GM19043 (cell line): ENCODE measurements around the gene RMND1.
A peak's percentile ranks its signal among the peaks of the same experiment; 100 is the strongest.

Experiments
- ATAC-seq: cut with Tn5 transposase; IDR thresholded peaks from one replicate; pipeline ENCODE4 v1.9.1; 2021; ENCODE audit warnings: low read depth; ENCODE audit not compliant: unreplicated experiment

RMND1 gene, protein sequence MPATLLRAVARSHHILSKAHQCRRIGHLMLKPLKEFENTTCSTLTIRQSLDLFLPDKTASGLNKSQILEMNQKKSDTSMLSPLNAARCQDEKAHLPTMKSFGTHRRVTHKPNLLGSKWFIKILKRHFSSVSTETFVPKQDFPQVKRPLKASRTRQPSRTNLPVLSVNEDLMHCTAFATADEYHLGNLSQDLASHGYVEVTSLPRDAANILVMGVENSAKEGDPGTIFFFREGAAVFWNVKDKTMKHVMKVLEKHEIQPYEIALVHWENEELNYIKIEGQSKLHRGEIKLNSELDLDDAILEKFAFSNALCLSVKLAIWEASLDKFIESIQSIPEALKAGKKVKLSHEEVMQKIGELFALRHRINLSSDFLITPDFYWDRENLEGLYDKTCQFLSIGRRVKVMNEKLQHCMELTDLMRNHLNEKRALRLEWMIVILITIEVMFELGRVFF

DNA sequence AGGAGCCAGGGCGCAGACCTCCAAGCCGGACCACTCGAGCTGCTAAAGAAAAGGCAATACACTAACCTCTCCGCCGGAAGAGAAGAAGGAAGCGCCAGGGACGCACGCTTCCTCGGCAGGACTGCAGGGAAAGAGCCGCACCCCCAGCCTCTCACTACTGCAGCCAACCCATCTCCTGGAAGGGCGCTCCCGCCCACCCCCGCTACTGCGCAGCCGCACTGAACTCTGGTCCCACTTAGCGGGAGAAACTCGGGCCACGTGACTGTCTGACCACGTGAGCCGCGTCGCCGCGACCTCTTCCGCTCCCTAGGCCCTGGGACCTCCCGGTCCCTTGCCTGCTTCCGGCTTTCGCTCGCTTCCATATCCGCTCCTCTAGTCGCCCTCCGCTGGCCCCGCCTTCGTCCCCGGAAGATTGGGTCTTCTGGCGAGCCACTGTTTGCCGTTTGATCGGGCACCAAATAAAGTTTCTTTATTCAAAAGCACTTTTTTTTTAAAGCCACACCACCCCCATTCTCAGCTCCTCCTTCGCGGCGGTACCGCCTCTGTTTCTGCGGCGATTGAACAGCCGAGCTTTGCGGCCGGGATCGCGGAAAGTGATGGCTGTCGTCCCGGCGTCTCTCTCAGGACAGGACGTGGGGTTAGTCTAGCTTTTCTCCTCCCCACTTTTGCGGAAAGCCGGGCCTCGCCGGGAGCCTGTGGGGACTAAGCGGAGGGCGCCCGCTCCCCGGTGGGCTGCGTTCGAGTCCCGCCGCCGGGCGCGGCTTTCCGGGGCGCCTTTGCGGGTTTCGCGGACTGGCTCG lies at the start of gene RMND1:
RMND1 (minus strand) TSS at position 177 of the 800 bp plus-strand sequence. CDS start 6,315 bp downstream, outside the sequence.
- peak; percentile 96 for ATAC-seq

DNA sequence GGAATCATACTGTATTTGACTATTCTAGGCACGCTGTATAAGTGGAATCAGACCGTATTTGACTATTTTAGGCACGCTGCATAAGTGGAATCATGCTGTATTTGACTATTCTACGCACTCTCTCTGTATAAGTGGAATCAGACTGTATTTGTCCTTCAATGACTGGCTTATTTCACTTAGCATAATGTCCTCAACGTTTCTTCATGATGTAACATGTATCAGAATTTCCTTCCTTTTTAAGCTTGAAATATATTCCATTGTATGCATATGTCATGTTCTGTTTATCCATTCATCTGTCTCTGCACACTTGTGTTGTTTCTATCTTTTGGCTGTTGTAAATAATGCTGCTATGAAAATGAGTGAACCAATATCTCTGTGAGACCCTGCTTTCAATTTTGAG lies 47.6 kb upstream of the RMND1 start:
- ATAC-seq: no peak

DNA sequence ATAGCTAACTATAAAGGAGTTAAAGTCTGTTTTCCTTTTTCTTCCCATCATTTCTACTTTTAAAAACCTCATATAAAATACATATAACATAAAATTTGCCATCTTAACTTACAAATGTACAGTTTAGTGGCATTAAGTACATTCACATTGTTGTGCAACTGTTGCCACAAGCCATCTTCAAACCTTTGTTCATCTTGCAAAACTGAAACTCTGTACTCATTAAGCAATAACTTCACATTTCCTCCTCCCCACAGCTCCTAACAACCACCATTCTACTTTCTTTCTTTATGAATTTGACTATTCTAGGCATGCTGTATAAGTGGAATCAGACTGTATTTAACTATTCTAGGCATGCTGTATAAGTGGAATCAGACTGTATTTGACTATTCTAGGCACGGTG lies 46.4 kb upstream of the RMND1 start:
- peak; percentile 57 for ATAC-seq

DNA sequence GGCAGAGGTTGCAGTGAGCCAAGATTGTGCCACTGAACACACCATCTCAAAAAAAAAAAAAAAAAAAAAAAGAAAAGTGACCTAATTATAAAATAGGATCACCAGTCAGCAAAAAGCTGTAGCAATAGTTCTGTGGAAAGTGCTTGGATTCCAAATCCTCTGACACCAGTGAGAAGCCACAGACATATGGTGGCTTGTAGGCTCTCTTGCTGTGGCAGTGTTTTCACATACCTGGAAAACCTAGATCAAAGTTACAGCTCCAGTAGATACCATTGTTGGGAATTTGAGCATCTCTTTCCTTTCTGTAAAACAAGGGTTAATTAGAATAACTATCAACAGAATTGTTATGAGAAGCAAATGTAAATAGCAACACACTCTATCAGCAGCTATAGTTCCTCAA lies 46.0 kb upstream of the RMND1 start:
- ATAC-seq: no peak

GRCh38 chr6:151495380-151495779 lies 43.5 kb upstream of the RMND1 start:
- no peak for ATAC-seq

GRCh38 chr6:151494936-151495320 lies 43.0 kb upstream of the RMND1 start:
- no peak for ATAC-seq

DNA sequence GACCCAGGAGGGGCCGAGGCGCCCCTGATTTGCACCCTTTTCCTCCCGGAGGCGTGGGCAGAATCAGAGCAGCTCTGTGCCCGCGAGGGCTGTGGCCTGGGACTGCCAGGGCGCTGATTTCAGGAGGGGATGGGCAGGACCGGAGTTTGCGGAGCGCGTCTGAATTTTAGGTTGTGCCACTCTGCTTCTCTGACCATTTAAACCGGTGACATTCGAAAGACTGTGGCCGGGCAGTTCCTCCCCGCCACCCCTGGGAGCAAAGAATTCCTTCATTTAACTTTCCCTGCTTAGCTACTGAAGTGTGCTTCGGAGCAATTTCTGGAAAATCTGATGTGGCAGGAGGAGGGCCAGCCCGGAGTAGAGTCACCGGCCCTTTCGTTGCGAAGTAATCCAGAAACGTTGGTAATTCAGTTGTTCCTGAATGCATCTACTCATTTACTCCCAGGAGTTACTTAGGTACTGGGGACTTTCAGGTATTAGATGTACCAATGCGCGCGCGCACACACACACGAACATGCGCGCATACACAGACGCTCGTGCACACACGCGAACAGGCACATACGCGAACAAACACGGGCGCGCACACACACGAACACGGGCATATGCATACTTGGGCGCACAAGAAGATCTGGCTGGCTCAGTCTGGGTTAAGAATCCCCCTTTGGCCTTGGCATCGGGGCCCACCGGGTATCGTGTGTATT lies 42.5 kb upstream of the RMND1 start:
- no peak for ATAC-seq

GRCh38 chr6:151493804-151494234 lies 41.9 kb upstream of the RMND1 start, which contains the start of gene CCDC170:
Gene CCDC170 (plus strand): TSS chr6:151494017. CDS start chr6:151494129, 112 bp downstream.
- ATAC-seq: no peak

DNA sequence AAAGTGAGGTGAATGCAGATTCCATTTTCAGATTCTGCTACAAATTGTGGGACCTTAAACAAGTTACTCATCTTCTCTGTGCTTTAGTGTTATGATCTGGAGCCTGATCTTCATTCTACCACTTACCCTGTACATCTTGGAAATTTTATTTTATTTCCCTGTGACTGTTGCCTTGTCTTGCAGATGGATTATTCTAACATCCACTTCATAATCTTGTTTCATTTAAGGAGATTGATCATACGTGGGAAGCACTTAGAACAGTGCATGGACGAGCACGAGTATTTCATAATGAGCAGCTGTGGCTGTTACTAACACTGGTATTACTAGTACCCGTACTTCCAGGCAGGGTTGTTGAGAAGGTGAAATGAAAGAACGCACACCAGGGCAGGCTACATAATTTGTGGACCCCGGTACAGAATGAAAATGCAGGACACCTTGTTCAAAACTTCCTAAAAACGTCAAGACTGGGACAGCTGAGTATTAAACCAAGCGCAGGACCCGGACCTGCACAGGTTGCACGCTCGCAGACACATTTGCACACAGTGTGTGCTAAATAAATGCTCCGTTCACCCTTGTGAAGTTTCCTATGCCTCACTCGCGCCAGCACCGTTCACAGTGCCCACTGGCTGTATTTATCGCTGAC lies 41.4 kb upstream of the RMND1 start:
- no peak for ATAC-seq

DNA sequence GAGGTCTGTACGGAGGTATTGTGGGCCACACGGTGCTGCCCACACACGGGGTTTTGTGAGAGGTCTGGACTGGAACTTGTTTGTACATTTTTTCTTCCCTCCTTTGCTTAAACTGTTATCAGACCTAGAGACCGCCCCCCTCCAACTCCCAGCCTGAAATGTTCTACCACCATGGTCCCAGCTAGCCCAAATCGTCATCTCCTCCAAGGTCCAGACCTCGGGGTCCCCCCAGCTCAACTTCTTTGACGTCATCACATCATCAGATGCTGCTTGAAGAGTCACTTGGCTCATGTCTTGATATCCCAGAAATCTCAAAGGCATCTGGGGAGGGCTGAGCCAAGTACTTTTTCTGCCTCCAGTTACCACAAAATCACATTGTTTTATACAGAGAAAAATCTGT lies 39.1 kb upstream of the RMND1 start:
- no peak for ATAC-seq

DNA sequence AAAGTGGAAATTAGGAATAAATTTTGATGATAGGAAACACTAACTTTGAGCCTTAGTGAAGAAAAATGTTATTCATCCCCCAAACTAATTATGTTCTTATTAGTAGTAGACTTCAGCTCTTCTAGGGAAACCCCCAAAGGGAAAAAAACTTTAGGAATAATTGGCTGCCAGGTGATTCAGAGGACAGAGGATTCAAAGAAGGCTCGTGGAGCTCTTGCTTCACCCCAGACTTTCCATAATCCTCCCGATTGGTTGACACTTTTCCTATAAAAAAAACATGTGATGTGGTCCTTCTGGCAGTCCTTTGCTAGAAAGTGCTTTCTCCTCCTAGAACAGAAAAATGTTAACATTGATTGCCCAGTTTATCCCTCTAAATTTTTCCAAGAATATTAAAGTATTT lies 36.3 kb upstream of the RMND1 start:
- ATAC-seq: no peak

DNA sequence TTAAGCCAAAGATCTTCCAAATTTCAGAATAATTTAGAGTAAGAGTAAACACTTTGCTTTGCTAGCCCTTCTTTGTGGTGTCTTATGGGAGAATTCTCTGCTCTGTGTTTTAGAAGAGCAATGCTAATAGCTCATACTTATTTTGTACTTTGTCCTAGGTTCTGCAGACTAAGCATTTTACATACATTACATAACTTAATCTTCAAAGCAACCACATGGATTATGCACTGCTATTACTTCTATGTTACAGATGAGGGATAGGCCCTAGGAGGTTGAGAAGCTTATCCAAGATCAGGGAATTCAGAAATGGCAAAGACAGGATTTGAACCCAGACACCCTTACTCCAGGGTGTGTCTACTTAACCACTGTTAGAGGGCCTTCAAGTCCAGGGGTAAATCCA lies 32.1 kb upstream of the RMND1 start:
- ATAC-seq: no peak

DNA sequence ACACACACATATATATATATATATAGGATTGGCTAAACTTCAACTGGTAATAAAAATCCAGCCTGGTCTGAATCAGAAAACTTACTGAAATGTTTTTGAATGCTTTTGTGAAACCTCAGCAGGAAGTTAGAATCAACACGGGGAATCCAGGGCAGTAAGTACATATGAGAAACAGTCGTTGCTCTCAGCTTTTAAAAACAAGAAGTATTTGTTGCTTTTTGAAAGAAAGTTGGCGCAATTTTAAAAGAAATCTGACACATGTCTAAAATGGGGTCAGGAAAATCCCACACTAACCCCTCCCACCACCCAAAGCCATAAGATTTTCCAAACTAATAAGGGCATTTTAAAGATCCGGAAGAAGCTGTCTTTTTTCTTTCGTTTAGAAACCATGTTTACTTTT lies 30.4 kb upstream of the RMND1 start:
- no peak for ATAC-seq

DNA sequence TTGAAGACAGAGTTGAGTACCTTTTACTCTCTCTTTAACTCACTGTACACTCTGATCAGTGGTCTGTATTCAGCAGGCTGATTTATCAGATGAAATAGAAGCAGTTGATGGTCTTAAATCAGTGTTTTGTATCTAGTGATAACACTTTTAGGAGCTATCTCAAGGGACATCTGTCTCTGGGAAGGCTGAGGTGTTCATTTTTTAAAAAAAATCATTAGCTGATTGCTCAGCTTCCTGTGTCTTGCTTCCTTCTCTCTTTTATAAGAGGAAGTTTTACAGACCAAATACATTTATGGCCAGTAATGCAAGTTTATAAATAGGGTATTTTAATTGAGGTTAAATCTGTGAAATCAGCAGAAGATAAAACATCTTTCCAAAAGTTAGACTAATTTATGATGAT lies 29.9 kb upstream of the RMND1 start:
- ATAC-seq: no peak

GRCh38 chr6:151478670-151479069 lies 26.7 kb upstream of the RMND1 start:
- ATAC-seq: no peak

DNA sequence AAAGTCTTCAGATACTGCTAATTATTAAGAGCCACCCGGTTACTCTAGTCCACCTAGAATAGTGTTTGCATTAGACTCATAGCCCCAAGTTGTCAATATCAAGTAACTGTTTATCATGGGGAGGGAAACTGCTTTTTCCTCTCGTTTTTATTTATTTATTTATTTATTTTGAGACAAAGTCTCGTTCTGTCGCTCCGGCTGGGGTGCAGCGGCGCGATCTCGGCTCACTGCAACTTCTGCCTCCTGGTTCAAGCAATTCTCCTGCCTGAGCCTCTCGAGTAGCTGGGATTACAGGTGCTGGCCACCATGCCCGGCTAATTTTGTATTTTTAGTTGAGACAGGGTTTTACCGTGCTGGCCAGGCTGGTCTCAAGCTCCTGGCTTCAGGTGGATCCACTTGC lies 25.8 kb upstream of the RMND1 start:
- ATAC-seq: no peak

GRCh38 chr6:151475653-151476523 lies 24.0 kb upstream of the RMND1 start:
- peak; percentile 58 for ATAC-seq

DNA sequence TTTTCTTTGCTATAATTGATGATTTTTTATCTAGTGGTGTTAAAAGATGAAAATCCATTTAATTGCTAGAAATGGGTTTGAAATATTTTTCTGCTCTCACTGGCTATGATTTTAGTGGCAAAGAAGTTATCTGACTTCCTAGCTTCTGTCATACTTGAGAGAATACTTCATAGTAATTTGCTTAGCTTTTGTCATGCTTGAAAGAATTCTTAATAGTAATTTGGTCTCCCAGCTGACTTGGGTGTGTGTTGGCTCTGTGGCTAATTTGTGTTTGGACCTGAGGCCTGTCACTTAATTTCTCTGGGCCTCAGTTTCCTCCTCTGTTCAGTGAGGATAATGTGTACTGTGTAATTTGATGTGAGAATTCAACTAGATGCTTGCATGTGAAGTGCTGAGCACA lies 12.8 kb upstream of the RMND1 start:
- ATAC-seq: no peak

GRCh38 chr6:151461673-151462072 lies 9.7 kb upstream of the RMND1 start:
- no peak for ATAC-seq
